Vagina (tissue), 2 donors: ENCODE measurements around the gene ANKRD35.

ENCODE experiments used
- POLR2A ChIP-seq, 2 donors: fragments of 450-650 bp; IDR thresholded peaks; one replicate each; pipeline ENCODE4 v1.6.1; 2017; ENCODE audit warnings: antibody characterized with exemption in 2 of 2, mild to moderate bottlenecking in 2 of 2, moderate library complexity in 2 of 2
- POLR2AphosphoS5 ChIP-seq, 2 donors: sonication (generic); formaldehyde crosslinking; IDR thresholded peaks; one replicate each; pipeline ENCODE4 v1.9.0; 2017; ENCODE audit warnings: antibody characterized with exemption in 2 of 2, mild to moderate bottlenecking in 2 of 2, low read depth in 1 of 2; ENCODE audit not compliant: insufficient read depth in 1 of 2
- TF ChIP-seq, protein P1 (sequence below), 3 experiments: fragments of 450-650 bp in 2 of 3; fragments of 200-600 bp in 1 of 3; sonication (generic) in 1 of 3; IDR thresholded peaks; one replicate each; pipeline ENCODE4 v1.5.1; 2017 to 2019; ENCODE audit warnings: antibody characterized with exemption in 3 of 3, mild to moderate bottlenecking in 2 of 3, moderate library complexity in 2 of 3

- no peak for TF ChIP-seq POLR2A (IDR thresholded peaks at IDR 0.05)
- no peak for TF ChIP-seq POLR2AphosphoS5 (IDR thresholded peaks at IDR 0.05; ENCODE audit: insufficient read depth in 1 of 2, low read depth in 1 of 2)
- TF ChIP-seq, protein P1, sequence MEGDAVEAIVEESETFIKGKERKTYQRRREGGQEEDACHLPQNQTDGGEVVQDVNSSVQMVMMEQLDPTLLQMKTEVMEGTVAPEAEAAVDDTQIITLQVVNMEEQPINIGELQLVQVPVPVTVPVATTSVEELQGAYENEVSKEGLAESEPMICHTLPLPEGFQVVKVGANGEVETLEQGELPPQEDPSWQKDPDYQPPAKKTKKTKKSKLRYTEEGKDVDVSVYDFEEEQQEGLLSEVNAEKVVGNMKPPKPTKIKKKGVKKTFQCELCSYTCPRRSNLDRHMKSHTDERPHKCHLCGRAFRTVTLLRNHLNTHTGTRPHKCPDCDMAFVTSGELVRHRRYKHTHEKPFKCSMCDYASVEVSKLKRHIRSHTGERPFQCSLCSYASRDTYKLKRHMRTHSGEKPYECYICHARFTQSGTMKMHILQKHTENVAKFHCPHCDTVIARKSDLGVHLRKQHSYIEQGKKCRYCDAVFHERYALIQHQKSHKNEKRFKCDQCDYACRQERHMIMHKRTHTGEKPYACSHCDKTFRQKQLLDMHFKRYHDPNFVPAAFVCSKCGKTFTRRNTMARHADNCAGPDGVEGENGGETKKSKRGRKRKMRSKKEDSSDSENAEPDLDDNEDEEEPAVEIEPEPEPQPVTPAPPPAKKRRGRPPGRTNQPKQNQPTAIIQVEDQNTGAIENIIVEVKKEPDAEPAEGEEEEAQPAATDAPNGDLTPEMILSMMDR (IDR thresholded peaks at IDR 0.05) = no peak
Measured at GRCh38 chr1:145886816-145887215, 1.1 kb upstream of the ANKRD35 start.
